SK-MEL-5 (cell line): ENCODE measurements around the gene SERGEF. TPM values are rescaled to one million over a fixed set of nuclear protein-coding genes. Genes with fewer than 3 reads are reported as not detected.

Experiments used
- DNase-seq: peaks from one replicate; pipeline ENCODE4 v3.0.0-alpha.2; 2016; ENCODE audit warnings: low read depth, low spot score
- in situ Hi-C: cut with HindIII; loops from 2 replicates; pipeline ENCODE4 v1.10.0; 2016; ENCODE audit warnings: low sequenced_read_pairs, high pct_unique_total_duplicates, low pct_unique_long_range_greater_than_20kb
- total RNA-seq: library from RNA; depleted of rRNA; stranded (reverse); fragments of >200 nt; shearing (Covaris generic); gene quantifications from 2 replicates; pipeline ENCODE4 v1.2.3, GENCODE V29; 2014; rRNA removed

SERGEF gene
- total RNA-seq, 1 experiment from 2014 or later, result 35.1 TPM

- DNase-seq, result no peak
- in situ Hi-C loops, result no loop called here
Measured at GRCh38 chr11:17745023-17745772, 267.6 kb downstream of the SERGEF start.

DNA sequence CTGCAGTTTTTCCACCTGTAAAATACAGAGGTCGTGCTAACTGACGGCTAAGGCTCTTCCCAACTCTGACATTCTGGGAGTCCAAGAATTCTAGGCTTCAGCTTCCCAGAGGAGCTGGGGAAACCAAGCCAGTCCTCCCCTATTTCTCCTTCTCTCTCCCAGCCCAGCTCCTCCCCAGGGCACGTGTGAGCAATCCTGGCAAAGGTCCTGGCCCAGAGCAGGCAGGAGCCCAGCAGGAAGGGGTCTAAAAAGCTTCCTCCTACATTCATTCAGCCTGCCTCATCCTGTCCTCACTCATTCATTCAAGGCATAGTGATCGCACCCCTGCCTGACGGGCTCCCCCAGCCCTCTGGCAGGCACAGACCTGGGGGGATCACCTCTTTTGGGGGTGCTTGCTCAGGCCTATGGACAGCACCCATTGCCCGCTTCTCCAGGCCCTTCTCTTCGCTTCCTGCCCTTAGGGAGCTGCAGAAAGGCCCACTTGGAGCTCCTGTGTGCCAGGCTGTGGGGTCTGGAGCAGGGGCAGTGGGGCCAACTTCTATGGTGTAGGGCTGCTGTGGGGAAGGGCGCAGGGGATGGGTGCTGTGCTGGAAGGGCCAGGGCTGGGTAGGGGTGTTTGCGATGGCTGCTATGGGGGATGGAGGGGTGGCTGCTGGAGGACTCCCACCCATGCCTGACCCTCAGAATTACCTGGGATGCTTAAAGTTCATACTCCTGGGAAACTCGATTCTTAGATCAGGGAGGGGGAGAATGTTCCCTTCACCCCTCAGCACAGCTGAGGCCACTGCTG, 268.5 kb downstream of the SERGEF start:
- in situ Hi-C loops, result no loop called here
- DNase-seq, result no peak

DNA sequence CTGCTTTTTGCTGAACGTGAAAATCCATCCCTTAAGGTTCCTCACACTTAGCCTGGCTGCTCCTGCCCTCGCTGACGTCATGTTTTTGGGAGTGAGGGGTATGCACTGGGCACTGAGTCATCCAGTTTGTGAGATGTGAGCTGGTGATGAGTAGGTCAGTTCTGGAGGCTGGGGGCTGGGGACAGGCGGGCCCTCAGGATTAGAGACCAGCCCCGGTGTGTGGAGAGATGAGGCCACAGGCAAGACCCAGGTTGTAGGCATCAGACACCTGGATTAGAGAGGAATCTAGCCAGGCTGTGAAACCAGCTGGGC, 269.1 kb downstream of the SERGEF start:
- no peak for DNase-seq
- in situ Hi-C loops, result no loop called here

DNA sequence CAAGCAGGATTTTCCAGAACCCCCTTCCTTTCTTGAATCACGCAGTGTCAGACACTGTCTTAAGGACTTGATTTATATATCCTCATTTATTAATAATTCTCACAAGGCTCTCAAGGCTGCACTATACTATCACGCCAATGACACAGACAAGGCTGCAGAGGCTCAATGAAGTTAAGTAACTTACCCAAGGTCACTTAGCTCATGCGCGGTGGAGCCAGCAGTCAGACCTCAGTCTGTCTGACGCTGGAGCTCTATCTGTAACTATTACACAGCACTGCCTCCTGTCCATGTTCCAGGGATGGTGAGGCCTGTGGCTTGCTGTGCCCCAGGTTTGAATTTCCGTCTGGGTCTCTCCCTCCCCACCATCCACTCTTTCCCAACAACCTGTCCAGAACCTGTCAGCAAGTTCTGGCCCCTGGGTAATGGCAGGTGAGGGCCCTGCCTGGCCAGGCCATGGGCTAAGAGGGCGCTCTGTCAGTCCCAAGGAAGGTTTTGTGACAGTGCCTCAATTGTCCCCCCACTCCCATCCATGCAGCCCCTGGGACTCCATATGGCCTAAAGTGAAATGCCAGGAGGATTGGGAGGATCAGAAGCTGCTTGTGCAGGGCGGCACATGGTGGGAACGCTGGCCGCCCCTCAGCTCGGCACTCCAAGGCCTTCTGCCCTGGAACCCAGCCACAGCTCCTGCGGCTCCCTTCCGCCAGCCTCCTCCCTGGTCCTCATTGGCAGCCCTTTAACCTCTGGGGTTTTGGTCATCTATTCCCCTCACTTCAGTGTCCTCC, 269.6 kb downstream of the SERGEF start:
- in situ Hi-C loops, result no loop called here
- DNase-seq, result no peak

DNA sequence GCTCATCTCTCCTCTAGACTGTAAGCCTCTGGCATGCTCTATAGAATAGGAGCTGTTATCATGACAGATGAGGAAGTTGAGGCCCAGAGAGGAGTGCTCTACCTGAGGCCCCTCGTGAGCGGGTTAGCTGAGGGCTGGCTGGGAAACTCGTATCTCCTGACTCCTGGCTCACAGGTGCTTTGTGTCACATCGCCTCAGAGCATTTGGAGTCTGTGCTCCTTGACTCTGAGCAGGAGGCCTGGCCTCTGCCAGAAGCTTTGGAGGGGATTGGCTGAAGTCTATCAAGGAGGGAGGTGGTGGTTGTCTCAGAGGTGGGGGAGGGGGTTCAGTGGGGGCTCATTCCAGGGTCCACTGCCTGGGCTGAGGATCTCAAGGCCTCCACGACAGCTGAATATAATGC, 270.8 kb downstream of the SERGEF start:
- in situ Hi-C loops, result no loop called here
- DNase-seq, result no peak

DNA sequence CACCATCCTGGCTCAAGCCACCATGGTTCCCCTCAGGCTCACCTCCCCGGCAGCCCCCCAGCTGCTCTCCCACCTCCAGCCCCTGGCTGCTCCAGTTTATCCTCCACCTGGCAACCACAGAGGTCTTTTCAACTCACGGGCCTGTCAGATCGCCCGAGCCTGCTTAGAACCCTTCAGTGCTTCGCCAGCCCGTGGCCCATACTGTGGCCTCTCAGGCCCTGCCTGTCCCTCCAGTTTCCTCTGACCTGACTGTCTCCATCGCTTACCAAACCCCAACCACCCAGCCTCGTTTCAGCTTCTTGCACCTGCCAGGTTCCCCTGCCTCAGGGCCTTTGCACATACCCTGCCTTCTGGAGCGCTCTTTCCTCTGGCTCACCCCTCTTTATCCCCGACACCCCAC, 271.4 kb downstream of the SERGEF start:
- no peak for DNase-seq
- in situ Hi-C loops, result no loop called here

DNA sequence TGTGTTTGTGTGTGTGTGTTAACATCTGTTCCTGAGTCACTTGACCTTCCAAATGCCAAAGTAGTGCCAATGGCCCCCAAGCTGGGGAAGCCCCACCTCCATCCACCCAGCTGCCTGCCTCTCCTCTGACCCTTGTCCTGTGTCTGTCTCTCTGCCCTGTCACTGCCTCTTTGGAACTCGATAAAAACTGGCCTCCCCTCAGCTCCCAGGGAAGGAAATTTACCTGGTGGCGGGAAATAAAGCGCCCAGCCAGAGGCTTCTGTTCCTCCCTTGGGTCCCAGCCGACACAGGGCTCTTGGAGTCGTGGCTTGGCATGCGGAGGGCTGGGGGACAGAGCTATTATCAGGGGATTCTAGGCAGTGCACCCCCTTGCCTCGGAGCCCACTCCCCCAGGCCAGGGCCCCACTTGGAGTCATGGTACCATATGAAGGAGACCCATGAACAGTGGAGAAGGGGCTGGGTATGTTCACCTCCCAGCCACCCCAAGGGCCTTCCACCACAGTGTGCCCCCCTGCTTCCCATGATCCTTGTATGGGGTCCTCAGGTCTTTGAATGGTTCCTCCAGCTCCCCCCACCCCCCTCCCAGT, 272.1 kb downstream of the SERGEF start:
- no peak for DNase-seq
- in situ Hi-C loops, result no loop called here

- DNase-seq, result no peak
- in situ Hi-C loops, result no loop called here
Measured at GRCh38 chr11:17739945-17740338, 272.9 kb downstream of the SERGEF start.

DNA sequence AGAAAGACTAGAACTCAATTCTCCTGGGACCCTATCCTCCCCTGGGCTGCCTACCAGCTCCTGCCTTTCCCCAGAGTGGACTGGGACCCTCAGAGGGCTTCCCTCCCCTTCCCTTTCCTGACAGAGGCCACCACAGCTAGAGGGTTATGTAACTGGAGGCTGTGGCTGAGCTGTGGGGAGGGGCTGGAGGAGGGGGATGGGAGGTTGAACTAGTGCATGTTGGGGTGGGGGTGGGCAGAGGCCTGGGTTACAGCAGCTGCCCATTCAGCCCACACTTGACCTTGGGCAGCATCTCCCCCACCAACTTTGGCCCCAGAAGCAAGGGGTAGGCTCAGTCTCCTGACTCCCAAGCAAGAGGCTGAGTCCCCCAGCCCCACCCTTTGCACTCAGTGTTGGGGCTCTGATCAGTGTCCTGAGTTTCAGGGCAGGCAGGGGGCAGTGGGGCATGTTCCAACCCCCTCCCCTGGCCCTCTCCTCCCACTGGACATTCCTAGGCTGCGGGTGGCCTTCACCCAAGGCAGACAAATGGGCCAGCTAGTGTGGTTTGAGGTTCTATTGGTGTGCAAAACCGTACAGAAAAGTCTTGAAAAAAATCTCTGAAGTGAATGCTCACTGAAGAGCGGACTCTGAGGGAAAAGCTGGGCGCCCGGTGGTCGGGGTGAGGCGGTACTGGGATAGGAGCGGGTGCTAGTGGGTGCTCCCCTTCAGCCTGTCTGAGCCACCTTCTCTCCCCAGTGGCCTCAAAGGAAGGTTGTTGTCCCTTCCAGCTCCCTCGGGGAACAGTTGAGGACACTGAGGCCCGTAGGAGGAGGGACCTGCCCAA, 274.5 kb downstream of the SERGEF start:
- in situ Hi-C loops, result no loop called here
- no peak for DNase-seq

Other genes starting within 250 kb of the SERGEF start
- 0.11 TPM in 1 of 2 replicates, not detected in the other for gene TPH1, start 33.2 kb upstream of the SERGEF start, total RNA-seq
- gene SAAL1, start 93.0 kb upstream of the SERGEF start, total RNA-seq, result 36.1 and 37.3 TPM in 2 replicates
- 0.11 and 0.21 TPM in 2 replicates for gene MRGPRX3, start 119.5 kb upstream of the SERGEF start, total RNA-seq
- 0.16 and 0.29 TPM in 2 replicates for gene MRGPRX4, start 159.8 kb upstream of the SERGEF start, total RNA-seq
- not detected in 2 replicates for gene SAA4, start 223.8 kb upstream of the SERGEF start, total RNA-seq
- gene SAA2, start 235.6 kb upstream of the SERGEF start, total RNA-seq, result not detected in 2 replicates